Right ventricle myocardium inferior (tissue), 1 donor: ENCODE measurements around the gene LRRC25. TPM values are rescaled to one million over a fixed set of nuclear protein-coding genes. Genes with fewer than 3 reads are reported as not detected.
"Not testable (repeated sequence)": the region's sequence is repeated elsewhere in the genome, so short reads cannot be mapped to it uniquely, and the experiment has no call there.

Experiments used
- ATAC-seq: fragments of 200-7000 bp; cut with Tn5 transposase; one replicate; pipeline ENCODE4 v1.9.1; 2020; ENCODE audit warnings: mild to moderate bottlenecking, moderate library complexity
- DNase-seq: peaks from one replicate; pipeline ENCODE4 v3.0.0; 2021; ENCODE audit errors: missing footprints
- intact Hi-C: fragments of 100-400 bp; cut with DNase I; formaldehyde crosslinking; loops from one replicate; pipeline ENCODE4 v1.11.0; 2022
- total RNA-seq: library from RNA; stranded (reverse); fragmentation: NEBNext Ultra II Directional; extraction: Animal tissue kit (Norgen Biotek cat#: 25700); gene quantifications from one replicate; pipeline ENCODE4 v1.2.1, GENCODE V29; 2021
- donor health status: DM: no; HTN: yes; CAD: no; lungs with severe emphysema.

Gene LRRC25
- total RNA-seq, 1 donor from 2014 or later = 5.0 TPM

GRCh38 chr19:18364826-18365528, 32.4 kb downstream of the LRRC25 start:
- no peak for DNase-seq
- intact Hi-C loops = no loop called here
- peak; percentile 54 for ATAC-seq

GRCh38 chr19:18364277-18364825, 33.1 kb downstream of the LRRC25 start:
- DNase-seq = peak; percentile 60
- ATAC-seq, intact Hi-C loops: not testable (repeated sequence)

GRCh38 chr19:18363787-18364186, 33.6 kb downstream of the LRRC25 start:
- DNase-seq (no peak), ATAC-seq (no peak)
- intact Hi-C loops = no loop called here

GRCh38 chr19:18362934-18363542, 34.4 kb downstream of the LRRC25 start:
- DNase-seq (peak; percentile 45), ATAC-seq (no peak)
- intact Hi-C loops = no loop called here

GRCh38 chr19:18361646-18362045, 35.8 kb downstream of the LRRC25 start:
- no peak for DNase-seq

GRCh38 chr19:18357041-18357440, 40.4 kb downstream of the LRRC25 start:
- intact Hi-C loops = no loop called here
- ATAC-seq (no peak), DNase-seq (peak; percentile 31)

More at GRCh38 chr19:18361646-18362045, 35.8 kb downstream of the LRRC25 start:
- no peak for ATAC-seq
- intact Hi-C loops = no loop called here

- ATAC-seq, intact Hi-C loops: not testable (repeated sequence)
- peak; percentile 7 for DNase-seq
These were observed 42.7 kb downstream of the LRRC25 start for GRCh38 chr19:18354743-18355142.

- intact Hi-C loops = no loop called here
- ATAC-seq (no peak), DNase-seq (no peak)
These were observed 43.9 kb downstream of the LRRC25 start for GRCh38 chr19:18353378-18354005.

GRCh38 chr19:18351544-18351943, 45.9 kb downstream of the LRRC25 start:
- DNase-seq (peak; percentile 11), ATAC-seq (no peak)
- intact Hi-C loops = no loop called here

- intact Hi-C loops = no loop called here
These were observed 46.9 kb downstream of the LRRC25 start for GRCh38 chr19:18350490-18350889.

GRCh38 chr19:18349524-18350128, 47.8 kb downstream of the LRRC25 start:
- intact Hi-C loops = loop anchor here (1.0 kb wide), 1 partner anchor 61 kb away; no protein-coding TSS in a partner anchor
- DNase-seq = no peak
- no peak for ATAC-seq

More at GRCh38 chr19:18350490-18350889, 46.9 kb downstream of the LRRC25 start:
- DNase-seq (no peak), ATAC-seq (no peak)

- not testable (repeated sequence) for ATAC-seq
- peak; percentile 9 for DNase-seq
- intact Hi-C loops = loop anchor here (1.0 kb wide), 1 partner anchor 61 kb away; no protein-coding TSS in a partner anchor
These were observed 48.5 kb downstream of the LRRC25 start for GRCh38 chr19:18348818-18349339.

- DNase-seq (peak; percentile 53), ATAC-seq (no peak)
- intact Hi-C loops = no loop called here
These were observed 49.3 kb downstream of the LRRC25 start for GRCh38 chr19:18348171-18348570.

- DNase-seq (no peak), ATAC-seq (no peak)
- intact Hi-C loops = no loop called here
These were observed 51.3 kb downstream of the LRRC25 start for GRCh38 chr19:18346091-18346490.

GRCh38 chr19:18345296-18345695, 52.1 kb downstream of the LRRC25 start:
- DNase-seq (no peak), ATAC-seq (no peak)
- intact Hi-C loops = no loop called here

- ATAC-seq (no peak), DNase-seq (no peak)
- intact Hi-C loops = no loop called here
These were observed 52.9 kb downstream of the LRRC25 start for GRCh38 chr19:18344582-18344950.

GRCh38 chr19:18342090-18342632, 55.3 kb downstream of the LRRC25 start:
- ATAC-seq (no peak), DNase-seq (no peak)
- intact Hi-C loops = no loop called here
